ENCODE data around the gene MAFG.

DNA sequence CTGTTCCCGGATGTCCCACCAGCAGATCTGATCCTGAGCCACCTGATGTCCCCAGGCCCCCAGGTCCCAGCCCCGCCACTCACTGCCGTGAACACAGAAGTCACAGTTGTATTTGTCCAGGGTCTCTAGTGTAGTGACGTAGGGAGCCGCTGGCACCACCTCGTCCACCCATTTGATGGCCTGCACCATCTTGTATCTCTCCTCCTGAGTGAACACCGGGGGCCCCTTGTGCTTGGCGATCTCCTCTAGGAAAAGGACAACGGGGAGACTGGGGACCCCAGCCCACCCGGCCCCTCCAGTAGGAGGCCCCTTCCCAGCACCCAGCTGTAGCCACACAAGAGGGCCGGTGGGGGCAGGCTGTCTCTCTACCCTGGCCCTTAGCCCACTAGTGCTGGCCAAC, 18.7 kb downstream of the MAFG start:
- TF ChIP-seq, protein P1, sequence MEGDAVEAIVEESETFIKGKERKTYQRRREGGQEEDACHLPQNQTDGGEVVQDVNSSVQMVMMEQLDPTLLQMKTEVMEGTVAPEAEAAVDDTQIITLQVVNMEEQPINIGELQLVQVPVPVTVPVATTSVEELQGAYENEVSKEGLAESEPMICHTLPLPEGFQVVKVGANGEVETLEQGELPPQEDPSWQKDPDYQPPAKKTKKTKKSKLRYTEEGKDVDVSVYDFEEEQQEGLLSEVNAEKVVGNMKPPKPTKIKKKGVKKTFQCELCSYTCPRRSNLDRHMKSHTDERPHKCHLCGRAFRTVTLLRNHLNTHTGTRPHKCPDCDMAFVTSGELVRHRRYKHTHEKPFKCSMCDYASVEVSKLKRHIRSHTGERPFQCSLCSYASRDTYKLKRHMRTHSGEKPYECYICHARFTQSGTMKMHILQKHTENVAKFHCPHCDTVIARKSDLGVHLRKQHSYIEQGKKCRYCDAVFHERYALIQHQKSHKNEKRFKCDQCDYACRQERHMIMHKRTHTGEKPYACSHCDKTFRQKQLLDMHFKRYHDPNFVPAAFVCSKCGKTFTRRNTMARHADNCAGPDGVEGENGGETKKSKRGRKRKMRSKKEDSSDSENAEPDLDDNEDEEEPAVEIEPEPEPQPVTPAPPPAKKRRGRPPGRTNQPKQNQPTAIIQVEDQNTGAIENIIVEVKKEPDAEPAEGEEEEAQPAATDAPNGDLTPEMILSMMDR (conservative IDR thresholded peaks at IDR 0.05; ENCODE audit: low read depth, low read length) = no peak
- no peak for TF ChIP-seq EZH2 (IDR thresholded peaks at IDR 0.05; ENCODE audit: borderline replicate concordance, low read depth, low read length, poor library complexity, severe bottlenecking)
